G401.6 (cell line): ENCODE results near the gene IQSEC2.

Source experiments
- FAIRE-seq: peaks from 2 replicates; lab custom pipeline; 2012; peaks lifted over from hg19 to GRCh38; lab: Jason Lieb, UNC

The IQSEC2 gene

GRCh38 chrX:53305219-53305995, 24.0 kb upstream of the IQSEC2 start:
- no peak for FAIRE-seq

- FAIRE-seq = no peak
Observed at GRCh38 chrX:53303195-53303594, 21.8 kb upstream of the IQSEC2 start.

GRCh38 chrX:53300157-53300556, 18.8 kb upstream of the IQSEC2 start:
- no peak for FAIRE-seq

GRCh38 chrX:53294024-53294648, 12.8 kb upstream of the IQSEC2 start:
- FAIRE-seq = no peak

- no peak for FAIRE-seq
Observed at GRCh38 chrX:53291596-53291995, 10.2 kb upstream of the IQSEC2 start.

GRCh38 chrX:53290441-53291041, 9.2 kb upstream of the IQSEC2 start:
- no peak for FAIRE-seq

GRCh38 chrX:53288189-53288588, 6.8 kb upstream of the IQSEC2 start:
- FAIRE-seq = no peak

GRCh38 chrX:53287493-53288138, 6.2 kb upstream of the IQSEC2 start:
- no peak for FAIRE-seq

- FAIRE-seq = no peak
Observed at GRCh38 chrX:53286171-53286570, 4.8 kb upstream of the IQSEC2 start.

- no peak for FAIRE-seq
Observed at GRCh38 chrX:53285591-53285990, 4.2 kb upstream of the IQSEC2 start.

GRCh38 chrX:53284684-53285447, 3.5 kb upstream of the IQSEC2 start:
- no peak for FAIRE-seq

- FAIRE-seq = no peak
Observed at GRCh38 chrX:53283567-53283966, 2.2 kb upstream of the IQSEC2 start.

- no peak for FAIRE-seq
Observed at GRCh38 chrX:53283099-53283498, 1.7 kb upstream of the IQSEC2 start.

GRCh38 chrX:53281963-53282695, 745 bp upstream of the IQSEC2 start:
- no peak for FAIRE-seq

- no peak for FAIRE-seq
Observed at GRCh38 chrX:53280331-53281320, 758 bp downstream of the IQSEC2 start.

GRCh38 chrX:53279296-53280237, 1.8 kb downstream of the IQSEC2 start:
- FAIRE-seq = no peak

GRCh38 chrX:53272808-53273337, 8.5 kb downstream of the IQSEC2 start:
- no peak for FAIRE-seq

GRCh38 chrX:53269536-53270107, 11.8 kb downstream of the IQSEC2 start:
- no peak for FAIRE-seq

- FAIRE-seq = no peak
Observed at GRCh38 chrX:53268173-53268572, 13.2 kb downstream of the IQSEC2 start.
